HepG2 (cell line): ENCODE measurements around the gene CCDC174. TPM values are rescaled to one million over a fixed set of nuclear protein-coding genes. Genes with fewer than 3 reads are reported as not detected.

Source experiments
- CEBPG ChIP-seq: IDR thresholded peaks from 2 replicates; pipeline ENCODE4 v1.6.1; 2016
- HIC2 ChIP-seq: sonication (generic); formaldehyde crosslinking; IDR thresholded peaks from 2 replicates; pipeline ENCODE4 v1.9.0; 2022; ENCODE audit warnings: low read depth, missing genetic modification reagents
- HOXA9 ChIP-seq: sonication (generic); formaldehyde crosslinking; IDR thresholded peaks from 2 replicates; pipeline ENCODE4 v1.8.1; 2022; ENCODE audit warnings: missing genetic modification reagents, mild to moderate bottlenecking, moderate library complexity, borderline replicate concordance
- NFYB ChIP-seq: sonication (generic); formaldehyde crosslinking; IDR thresholded peaks from 2 replicates; pipeline ENCODE4 v1.4.0; 2020; ENCODE audit warnings: missing genetic modification reagents
- NR2C2 ChIP-seq: sonication (generic); formaldehyde crosslinking; IDR thresholded peaks from 2 replicates; pipeline ENCODE4 v1.4.0; 2020; ENCODE audit warnings: missing genetic modification reagents, mild to moderate bottlenecking, moderate library complexity, borderline replicate concordance
- PLSCR1 ChIP-seq: sonication (generic); formaldehyde crosslinking; IDR thresholded peaks from 2 replicates; pipeline ENCODE4 v1.5.0; 2020; ENCODE audit warnings: missing genetic modification reagents, mild to moderate bottlenecking, borderline replicate concordance
- SMAD1 ChIP-seq: sonication (generic); formaldehyde crosslinking; IDR thresholded peaks from 2 replicates; pipeline ENCODE4 v1.4.0; 2020; ENCODE audit warnings: missing genetic modification reagents, low read depth, mild to moderate bottlenecking, borderline replicate concordance
- TCF7L2 ChIP-seq: IDR thresholded peaks from 2 replicates; pipeline ENCODE4 v1.6.1; 2011; ENCODE audit warnings: mild to moderate bottlenecking, low read depth, low read length, moderate library complexity
- TP53 ChIP-seq: sonication (generic); formaldehyde crosslinking; conservative IDR thresholded peaks from 2 replicates; pipeline ENCODE4 v1.4.0; 2020; ENCODE audit warnings: missing genetic modification reagents
- ZBTB42 ChIP-seq: sonication (generic); formaldehyde crosslinking; IDR thresholded peaks from 2 replicates; pipeline ENCODE4 v1.5.0; 2020; ENCODE audit warnings: mild to moderate bottlenecking, missing genetic modification reagents
- ZIK1 ChIP-seq: sonication (generic); formaldehyde crosslinking; IDR thresholded peaks from 2 replicates; pipeline ENCODE4 v1.5.0; 2020; ENCODE audit warnings: mild to moderate bottlenecking, low read depth, missing genetic modification reagents, borderline replicate concordance
- ZNF407 ChIP-seq: sonication (generic); formaldehyde crosslinking; IDR thresholded peaks from one replicate; pipeline ENCODE4 v1.5.1; 2020; ENCODE audit warnings: mild to moderate bottlenecking, missing genetic modification reagents; ENCODE audit errors: not compliant biosample characterization
- ZNF563 ChIP-seq: sonication (generic); formaldehyde crosslinking; IDR thresholded peaks from 2 replicates; pipeline ENCODE4 v1.8.0; 2022; ENCODE audit warnings: mild to moderate bottlenecking, moderate library complexity, missing genetic modification reagents
- ZNF704 ChIP-seq: sonication (generic); formaldehyde crosslinking; IDR thresholded peaks from 2 replicates; pipeline ENCODE4 v1.8.1; 2023; ENCODE audit warnings: mild to moderate bottlenecking, inconsistent platforms, moderate library complexity, missing genetic modification reagents, borderline replicate concordance
- ZSCAN25 ChIP-seq: sonication (generic); formaldehyde crosslinking; IDR thresholded peaks from 2 replicates; pipeline ENCODE4 v1.8.0; 2022; ENCODE audit warnings: mild to moderate bottlenecking, missing genetic modification reagents
- polyA plus RNA-seq, 8 experiments: library from polyadenylated mRNA; depleted of rRNA in 3 of 8; stranded (reverse) in 7 of 8; unstranded in 1 of 8; fragments of >200 nt; fragmentation: Illumina TruSeq in 4 of 8; extraction: Trizol in 4 of 8; gene quantifications; 2 replicates each; pipeline versions ENCODE4 v1.2.1 to v1.2.3, GENCODE V29; 2011 to 2016; ENCODE audit warnings: low read depth in 4 of 8, missing spikeins in 1 of 8, mixed read lengths in 1 of 8; ENCODE audit not compliant: insufficient read depth in 1 of 8
- total RNA-seq, 5 experiments: library from RNA; depleted of rRNA; stranded (reverse); fragments of >200 nt; fragmentation: Illumina TruSeq; extraction: Trizol; gene quantifications; 2 replicates each; pipeline ENCODE4 v1.2.3, GENCODE V29; 2016; ENCODE audit warnings: low read depth in 1 of 5

CCDC174 gene
- total and polyA plus RNA-seq, 2 of the 13 experiments (the other 11 are each of a cell fraction or from before 2014, with no cell fraction given): 5.4 to 11.0 TPM

- TF ChIP-seq ZNF407 (no peak), ZNF704 (CRISPR knock-in tag) (no peak), ZSCAN25 (no peak), CEBPG (CRISPR knock-in tag) (no peak), HIC2 (CRISPR knock-in tag) (no peak), SMAD1 (no peak), ZBTB42 (CRISPR knock-in tag) (no peak), PLSCR1 (CRISPR knock-in tag) (no peak), ZNF563 (CRISPR knock-in tag) (no peak), TP53 (CRISPR knock-in tag) (no peak), ZIK1 (CRISPR knock-in tag) (no peak), NFYB (CRISPR knock-in tag) (no peak), HOXA9 (no peak), NR2C2 (CRISPR knock-in tag) (no peak), TCF7L2 (no peak)
These were observed 65.7 kb downstream of the CCDC174 start (continued) for GRCh38 chr3:14717307-14717706.
